HG02840 (cell line): ENCODE results near the gene ZBTB16.

ENCODE experiments used
- ATAC-seq: cut with Tn5 transposase; IDR thresholded peaks from one replicate; pipeline ENCODE4 v1.9.1; 2021; ENCODE audit warnings: mild to moderate bottlenecking, moderate library complexity, moderate number of reproducible peaks; ENCODE audit not compliant: unreplicated experiment, low FRiP score

ZBTB16 gene

DNA sequence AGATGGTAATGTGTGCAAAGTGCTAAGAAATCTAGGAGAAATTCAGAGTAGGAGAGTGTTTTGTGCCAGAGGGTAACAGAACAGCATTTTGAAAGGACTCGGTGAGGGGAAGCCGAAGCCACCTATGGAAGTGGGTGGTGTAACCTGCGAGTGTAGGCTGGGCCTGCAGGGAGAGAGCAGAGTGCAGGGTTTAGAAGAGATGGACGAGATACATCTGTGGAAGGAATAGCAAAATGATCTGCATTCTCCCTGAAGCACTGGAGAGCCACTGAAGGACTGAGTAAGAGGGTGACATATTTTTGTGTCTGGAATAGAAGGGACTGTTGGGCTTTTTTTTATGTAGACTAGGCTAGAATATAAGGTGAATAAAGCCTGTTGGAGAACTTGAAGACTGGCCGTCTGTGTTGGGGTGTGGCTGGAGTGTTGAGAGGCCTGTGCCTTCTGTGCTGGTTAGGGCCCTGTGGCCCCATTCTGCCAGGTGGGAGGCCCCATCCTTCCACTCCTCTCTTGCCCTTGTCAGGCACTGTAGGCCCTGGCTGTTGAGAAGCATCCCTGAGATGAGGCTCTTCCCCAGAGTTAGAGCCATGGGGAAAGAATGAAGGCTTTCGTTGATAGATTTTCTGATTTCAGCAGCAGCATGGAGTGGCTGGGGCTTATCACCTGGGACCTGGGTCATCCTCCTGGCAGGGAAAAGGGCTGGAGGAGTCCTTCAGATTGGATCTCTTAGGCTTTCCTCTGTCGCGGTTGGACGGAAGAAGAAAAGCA lies 102.2 kb downstream of the ZBTB16 start:
- ATAC-seq, result no peak

- no peak for ATAC-seq
Observed at GRCh38 chr11:114162719-114163123, 103.2 kb downstream of the ZBTB16 start.

DNA sequence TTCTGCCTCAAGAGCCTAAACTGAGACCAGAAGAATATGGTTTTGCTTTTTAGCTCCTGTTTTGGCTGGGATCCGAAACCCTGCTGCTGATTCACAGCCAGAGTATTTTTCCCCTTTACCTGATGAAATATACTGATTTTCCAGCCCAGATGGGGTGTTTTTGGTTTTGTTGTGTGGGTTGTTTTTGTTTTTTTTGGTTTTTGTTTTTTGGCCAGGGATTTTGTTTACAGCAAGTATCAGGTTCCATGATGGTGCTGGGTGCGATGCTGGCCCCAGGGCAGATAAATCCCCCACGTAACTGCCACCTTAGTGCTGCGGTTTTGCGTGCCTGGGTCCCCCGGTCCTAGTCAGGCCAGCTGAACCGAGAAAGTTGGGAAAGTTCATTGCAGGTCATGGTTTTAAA lies 103.7 kb downstream of the ZBTB16 start:
- no peak for ATAC-seq

GRCh38 chr11:114163830-114164401 lies 104.4 kb downstream of the ZBTB16 start:
- no peak for ATAC-seq

- no peak for ATAC-seq
Observed at GRCh38 chr11:114164546-114164945, 105.0 kb downstream of the ZBTB16 start.

- ATAC-seq, result no peak
Observed at GRCh38 chr11:114165326-114166230, 106.1 kb downstream of the ZBTB16 start.

- no peak for ATAC-seq
Observed at GRCh38 chr11:114166362-114166761, 106.9 kb downstream of the ZBTB16 start.

GRCh38 chr11:114166897-114167323 lies 107.4 kb downstream of the ZBTB16 start:
- ATAC-seq, result no peak

DNA sequence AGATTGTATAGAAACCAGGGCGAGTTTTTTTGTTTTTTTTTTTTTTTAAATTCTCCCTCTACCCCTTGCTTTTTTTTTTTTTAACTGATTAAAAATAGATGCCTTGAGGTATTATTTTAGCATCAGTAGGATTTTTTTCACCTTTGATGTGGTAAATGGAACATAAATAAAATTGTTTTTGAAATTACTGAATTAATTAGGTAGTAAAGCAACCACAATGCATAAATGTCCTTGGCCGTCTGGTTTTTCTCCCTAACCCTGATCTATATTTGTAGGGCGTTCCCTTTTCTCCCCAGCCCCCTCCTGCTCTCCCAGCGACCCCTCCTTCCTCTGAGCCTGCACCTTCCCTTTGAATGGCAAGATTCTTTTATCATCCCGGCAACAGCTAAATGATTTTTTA lies 107.8 kb downstream of the ZBTB16 start:
- no peak for ATAC-seq

GRCh38 chr11:114167771-114168448 lies 108.4 kb downstream of the ZBTB16 start:
- ATAC-seq, result no peak

- no peak for ATAC-seq
Observed at GRCh38 chr11:114168691-114169090, 109.2 kb downstream of the ZBTB16 start.

GRCh38 chr11:114169321-114169749 lies 109.8 kb downstream of the ZBTB16 start:
- ATAC-seq, result no peak

DNA sequence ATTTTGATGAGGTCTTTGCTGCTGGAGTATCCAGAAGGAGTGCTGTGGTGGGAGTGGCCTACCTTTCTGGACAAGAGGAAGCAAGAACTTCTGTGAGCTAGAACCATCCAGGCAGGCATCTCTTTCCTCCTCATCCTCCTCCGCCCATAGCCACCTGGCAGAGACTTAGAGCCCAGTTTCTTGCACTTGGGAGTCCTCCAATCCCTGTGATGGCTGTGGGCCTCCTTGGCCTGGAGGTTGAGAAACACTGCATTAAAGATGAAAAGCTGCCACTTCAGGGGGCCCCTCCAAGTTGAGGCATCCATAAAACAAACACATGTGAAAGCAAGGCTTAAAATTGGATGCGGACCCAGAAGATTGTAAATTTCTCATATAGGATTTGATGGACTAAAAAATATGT lies 110.3 kb downstream of the ZBTB16 start:
- no peak for ATAC-seq

DNA sequence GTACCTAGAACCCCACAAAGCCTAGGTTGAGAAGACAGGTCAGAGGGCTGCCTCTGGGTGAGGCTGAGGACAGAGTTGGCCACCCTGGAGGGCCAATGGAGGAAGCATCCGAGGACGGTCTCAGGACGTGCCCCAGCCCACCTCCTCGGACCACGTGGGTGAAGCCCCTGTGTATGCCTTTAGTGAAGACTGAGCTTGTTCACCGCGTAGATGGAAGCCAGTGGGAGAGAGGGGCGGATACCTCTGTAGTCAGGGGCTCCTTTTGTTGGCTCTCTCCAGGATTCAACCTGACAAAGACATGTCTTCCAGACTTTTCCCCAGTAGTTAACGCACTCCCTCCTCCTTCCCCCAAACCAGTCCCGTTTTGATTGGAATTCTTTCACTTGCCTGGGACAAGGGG lies 110.7 kb downstream of the ZBTB16 start:
- ATAC-seq, result no peak

DNA sequence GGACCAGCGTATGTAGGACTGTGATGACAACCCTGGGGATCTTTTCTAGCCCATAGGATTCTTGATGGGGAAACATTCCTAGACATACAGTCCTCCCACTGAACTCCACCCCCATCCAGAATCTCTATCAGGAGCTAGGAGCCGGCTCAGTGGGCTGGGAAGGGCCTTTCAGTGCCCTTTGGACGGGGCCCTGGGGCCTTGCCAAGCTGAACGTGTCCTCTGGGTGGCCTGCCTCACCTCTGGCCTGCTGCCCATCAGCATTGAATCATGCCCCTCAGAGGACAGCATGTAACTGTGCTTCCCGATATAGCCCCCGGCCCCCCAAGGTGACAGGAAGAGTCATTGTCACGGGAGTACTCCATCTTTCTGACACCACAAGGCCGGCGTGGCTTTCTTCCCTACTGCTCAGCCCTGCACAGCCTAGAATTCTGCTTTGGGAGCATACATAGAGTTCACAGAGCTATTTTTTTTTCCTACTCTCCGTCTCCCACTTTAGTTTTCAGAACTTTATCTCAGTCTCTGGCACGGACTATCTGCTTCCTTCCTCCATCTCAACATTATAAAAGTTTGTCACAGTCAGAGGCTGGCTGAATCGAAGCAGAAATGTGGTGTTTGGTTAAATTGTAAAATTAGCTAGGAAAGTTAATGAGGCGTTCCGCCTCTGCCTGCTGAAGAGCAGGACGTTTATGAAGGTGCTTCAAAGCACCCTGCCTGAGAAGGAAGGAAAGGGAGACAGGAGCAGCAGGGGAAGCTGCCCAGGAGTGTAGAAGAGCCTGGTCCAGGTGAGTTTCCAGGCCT lies 111.9 kb downstream of the ZBTB16 start:
- no peak for ATAC-seq

GRCh38 chr11:114172055-114172861 lies 112.7 kb downstream of the ZBTB16 start:
- no peak for ATAC-seq

GRCh38 chr11:114172871-114173444 lies 113.4 kb downstream of the ZBTB16 start:
- ATAC-seq, result no peak

- ATAC-seq, result no peak
Observed at GRCh38 chr11:114173843-114174242, 114.3 kb downstream of the ZBTB16 start.
